Heart left ventricle (tissue), 13 donors: ENCODE results near the gene ATP5F1A.

ENCODE experiments used
- POLR2A ChIP-seq, 2 donors: fragments of 450-650 bp; IDR thresholded peaks; one replicate each; pipeline ENCODE4 v1.6.1; 2017; ENCODE audit warnings: antibody characterized with exemption in 2 of 2, mild to moderate bottlenecking in 2 of 2, moderate library complexity in 2 of 2
- TF ChIP-seq, protein P1 (sequence below), 12 donors: fragments of 200-600 bp; sonication (generic) in 4 of 12; IDR thresholded peaks; one replicate each; pipeline versions ENCODE4 v1.5.0 to v1.8.0; 2018 to 2022; ENCODE audit warnings: antibody characterized with exemption in 12 of 12, mild to moderate bottlenecking in 5 of 12
- donor health status: ischemic (EF 13 %, LVEDD 7.1; RV severe dilation, severe dysfunction).
- donor health status: DM: no; HTN: yes; CAD: no.
- donor health status: DM: no; HTN: no; CAD: no.
- donor health status: ischemic (EF 25% LVEDD 6.9; RV normal size, moderate dysfunction).
- donor health status: ischemic (EF 25% LVEDD 5.7; RV mildly dilated, moderate dysfunction).
- donor health status: ischemic (EF 35%, LVEDD 5.7; RV mildly dilated, moderate dysfunction).
- donor health status: nonischemic (EF 11% LVEDD 7.7; RV severe dilation, severe dysfunction).
- donor health status: DM: yes; HTN: yes; CAD: no.
- donor health status: PGD.
- donor health status: ischemic (EF 29% LVEDD 5.4; RV normal size, mild dysfunction).
- donor health status: nonischemic (EF 23%, LVEDD 6.1; RV moderate dilation, normal function).

DNA sequence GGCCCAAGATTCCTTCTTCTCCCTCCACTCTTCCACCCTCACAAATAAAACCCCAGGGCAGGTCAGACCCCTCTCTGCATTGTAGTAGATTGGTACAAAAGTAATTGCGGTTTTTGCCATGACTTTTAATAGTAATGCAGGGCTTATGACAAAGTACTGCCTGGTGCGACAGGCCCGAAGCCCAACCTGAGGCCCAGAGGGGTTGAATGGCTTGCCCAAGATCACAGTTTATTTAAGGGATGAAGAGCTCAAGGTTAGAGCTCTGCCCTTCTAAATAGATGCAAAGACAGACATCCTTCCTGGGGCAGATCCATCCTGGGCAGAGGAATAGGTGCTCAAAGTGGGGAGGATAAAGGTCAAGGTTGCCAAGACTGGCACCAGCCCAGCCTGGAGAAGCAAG is 25.1 kb downstream of the ATP5F1A start:
- TF ChIP-seq, protein P1, sequence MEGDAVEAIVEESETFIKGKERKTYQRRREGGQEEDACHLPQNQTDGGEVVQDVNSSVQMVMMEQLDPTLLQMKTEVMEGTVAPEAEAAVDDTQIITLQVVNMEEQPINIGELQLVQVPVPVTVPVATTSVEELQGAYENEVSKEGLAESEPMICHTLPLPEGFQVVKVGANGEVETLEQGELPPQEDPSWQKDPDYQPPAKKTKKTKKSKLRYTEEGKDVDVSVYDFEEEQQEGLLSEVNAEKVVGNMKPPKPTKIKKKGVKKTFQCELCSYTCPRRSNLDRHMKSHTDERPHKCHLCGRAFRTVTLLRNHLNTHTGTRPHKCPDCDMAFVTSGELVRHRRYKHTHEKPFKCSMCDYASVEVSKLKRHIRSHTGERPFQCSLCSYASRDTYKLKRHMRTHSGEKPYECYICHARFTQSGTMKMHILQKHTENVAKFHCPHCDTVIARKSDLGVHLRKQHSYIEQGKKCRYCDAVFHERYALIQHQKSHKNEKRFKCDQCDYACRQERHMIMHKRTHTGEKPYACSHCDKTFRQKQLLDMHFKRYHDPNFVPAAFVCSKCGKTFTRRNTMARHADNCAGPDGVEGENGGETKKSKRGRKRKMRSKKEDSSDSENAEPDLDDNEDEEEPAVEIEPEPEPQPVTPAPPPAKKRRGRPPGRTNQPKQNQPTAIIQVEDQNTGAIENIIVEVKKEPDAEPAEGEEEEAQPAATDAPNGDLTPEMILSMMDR (IDR thresholded peaks at IDR 0.05) = no peak
- no peak for TF ChIP-seq POLR2A (IDR thresholded peaks at IDR 0.05)
